Measurements from ENCODE around the gene FBLIM1. TPM values are rescaled to one million over a fixed set of nuclear protein-coding genes. Genes with fewer than 3 reads are reported as not detected.
A peak's percentile ranks its signal among the peaks of the same experiment; 100 is the strongest.

FBLIM1 gene
- total and polyA plus RNA-seq, 9 donors: 17.3 to 41.4 (median 27.2) TPM

DNA sequence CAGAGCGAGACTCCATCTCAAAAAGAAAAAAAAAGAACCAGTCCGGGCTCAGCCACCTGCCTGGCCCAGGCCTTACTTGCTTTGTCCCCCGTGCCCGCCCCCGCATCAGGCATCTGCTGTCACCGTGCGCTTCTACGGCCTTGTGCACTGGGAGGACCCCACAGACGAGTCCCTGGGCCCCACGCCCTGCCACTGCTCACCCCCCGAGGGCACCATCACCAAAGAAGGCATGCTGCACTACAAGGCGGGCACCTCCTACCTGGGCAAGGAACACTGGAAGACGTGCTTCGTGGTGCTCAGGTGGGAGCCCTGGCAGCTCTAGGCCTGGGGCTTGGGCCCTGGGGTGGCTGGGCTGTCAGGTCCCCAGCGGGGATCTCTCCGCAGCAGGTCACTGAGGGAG is 28.2 kb upstream of the FBLIM1 start:
- no peak for DNase-seq
- Histone ChIP-seq H3K36me3 (ENCODE audit: control insufficient read depth, insufficient read depth, low read length) (peaks cover 97% of the 10 kb centered on the region), H3K4me1 (ENCODE audit: control insufficient read depth, insufficient read depth, low read length) (peaks cover 38% of the 10 kb centered on the region), H3K27me3 (ENCODE audit: control insufficient read depth, insufficient read depth, low read length) (no peaks in the 10 kb centered on the region), H3K4me3 (ENCODE audit: low read length) (no peak overlapping the region), H3K9me3 (replicated peaks; ENCODE audit: control insufficient read depth, low read depth, low read length) (no peaks in the 10 kb centered on the region), H3K27ac (ENCODE audit: low read length) (no peak overlapping the region)
- 88% methylated on average over 14 of the region's 16 CpGs for WGBS (ENCODE audit: insufficient coverage)

- Histone ChIP-seq H3K4me3 (ENCODE audit: low read length) (no peak overlapping the region), H3K27ac (ENCODE audit: low read length) (no peak overlapping the region), H3K9me3 (replicated peaks; ENCODE audit: control insufficient read depth, low read depth, low read length) (no peaks in the 10 kb centered on the region), H3K4me1 (ENCODE audit: control insufficient read depth, insufficient read depth, low read length) (peaks cover 38% of the 10 kb centered on the region), H3K36me3 (ENCODE audit: control insufficient read depth, insufficient read depth, low read length) (peaks cover 91% of the 10 kb centered on the region), H3K27me3 (ENCODE audit: control insufficient read depth, insufficient read depth, low read length) (no peaks in the 10 kb centered on the region)
- WGBS (ENCODE audit: insufficient coverage): 87% methylated on average over 16 of the region's 16 CpGs
- DNase-seq: no peak
Measured at GRCh38 chr1:15730936-15731335, 27.7 kb upstream of the FBLIM1 start.

GRCh38 chr1:15731735-15732685 is 26.6 kb upstream of the FBLIM1 start:
- whole genome bisulfite sequencing (ENCODE audit: insufficient coverage): 89% methylated on average over 32 of the region's 39 CpGs
- H3K27ac ChIP-seq (ENCODE audit: low read length): no peak overlapping the region
- H3K36me3 ChIP-seq (ENCODE audit: control insufficient read depth, insufficient read depth, low read length): peaks cover 81% of the 10 kb centered on the region
- no peak overlapping the region for H3K4me3 ChIP-seq (ENCODE audit: low read length)
- no peak for DNase-seq
- no peaks in the 10 kb centered on the region for H3K27me3 ChIP-seq (ENCODE audit: control insufficient read depth, insufficient read depth, low read length)
- peaks cover 44% of the 10 kb centered on the region for H3K4me1 ChIP-seq (ENCODE audit: control insufficient read depth, insufficient read depth, low read length)
- H3K9me3 ChIP-seq (replicated peaks; ENCODE audit: control insufficient read depth, low read depth, low read length): no peaks in the 10 kb centered on the region

- Histone ChIP-seq H3K27ac (ENCODE audit: low read length) (no peak overlapping the region), H3K4me1 (ENCODE audit: control insufficient read depth, insufficient read depth, low read length) (peaks cover 45% of the 10 kb centered on the region), H3K36me3 (ENCODE audit: control insufficient read depth, insufficient read depth, low read length) (peaks cover 74% of the 10 kb centered on the region), H3K9me3 (replicated peaks; ENCODE audit: control insufficient read depth, low read depth, low read length) (no peaks in the 10 kb centered on the region), H3K4me3 (ENCODE audit: low read length) (no peak overlapping the region), H3K27me3 (ENCODE audit: control insufficient read depth, insufficient read depth, low read length) (no peaks in the 10 kb centered on the region)
- no peak for DNase-seq
- WGBS (ENCODE audit: insufficient coverage): 90% methylated on average over 7 of the region's 7 CpGs
Measured at GRCh38 chr1:15732686-15733081, 25.9 kb upstream of the FBLIM1 start.

GRCh38 chr1:15733218-15733725 is 25.3 kb upstream of the FBLIM1 start:
- Histone ChIP-seq H3K36me3 (ENCODE audit: control insufficient read depth, insufficient read depth, low read length) (peaks cover 68% of the 10 kb centered on the region), H3K27me3 (ENCODE audit: control insufficient read depth, insufficient read depth, low read length) (no peaks in the 10 kb centered on the region), H3K4me1 (ENCODE audit: control insufficient read depth, insufficient read depth, low read length) (peaks cover 48% of the 10 kb centered on the region), H3K9me3 (replicated peaks; ENCODE audit: control insufficient read depth, low read depth, low read length) (no peaks in the 10 kb centered on the region), H3K27ac (ENCODE audit: low read length) (no peak overlapping the region), H3K4me3 (ENCODE audit: low read length) (no peak overlapping the region)
- no peak for DNase-seq
- 86% methylated on average over 8 of the region's 11 CpGs for WGBS (ENCODE audit: insufficient coverage)

GRCh38 chr1:15733726-15734226 is 24.8 kb upstream of the FBLIM1 start:
- H3K27ac ChIP-seq (ENCODE audit: low read length): no peak overlapping the region
- H3K4me3 ChIP-seq (ENCODE audit: low read length): no peak overlapping the region
- H3K4me1 ChIP-seq (ENCODE audit: control insufficient read depth, insufficient read depth, low read length): peaks cover 50% of the 10 kb centered on the region
- H3K9me3 ChIP-seq (replicated peaks; ENCODE audit: control insufficient read depth, low read depth, low read length): no peaks in the 10 kb centered on the region
- DNase-seq: no peak
- H3K27me3 ChIP-seq (ENCODE audit: control insufficient read depth, insufficient read depth, low read length): no peaks in the 10 kb centered on the region
- peaks cover 63% of the 10 kb centered on the region for H3K36me3 ChIP-seq (ENCODE audit: control insufficient read depth, insufficient read depth, low read length)
- 90% methylated on average over 22 of the region's 27 CpGs for WGBS (ENCODE audit: insufficient coverage)

DNA sequence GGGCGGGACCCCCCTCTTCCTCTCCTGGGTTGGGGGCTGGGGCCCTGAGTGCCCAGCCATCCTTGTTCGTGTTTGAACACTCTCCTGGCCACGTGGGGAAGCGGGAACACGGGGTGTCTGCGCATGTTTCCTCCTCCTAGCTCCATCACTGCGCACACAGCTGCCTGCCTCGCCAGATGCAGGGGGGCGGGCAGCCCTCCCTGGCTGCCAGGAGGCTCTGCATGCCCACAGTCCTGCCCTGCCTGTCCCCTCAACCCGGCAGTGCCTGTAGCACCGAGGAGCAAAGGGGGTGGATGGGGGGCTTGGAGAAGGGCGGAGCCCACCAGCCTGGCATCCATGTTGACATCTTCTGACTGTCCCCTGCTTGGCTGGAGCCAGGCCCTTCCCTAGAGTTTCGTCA is 24.3 kb upstream of the FBLIM1 start:
- Histone ChIP-seq H3K36me3 (ENCODE audit: control insufficient read depth, insufficient read depth, low read length) (peaks cover 58% of the 10 kb centered on the region), H3K9me3 (replicated peaks; ENCODE audit: control insufficient read depth, low read depth, low read length) (no peaks in the 10 kb centered on the region), H3K4me1 (ENCODE audit: control insufficient read depth, insufficient read depth, low read length) (peaks cover 56% of the 10 kb centered on the region), H3K27me3 (ENCODE audit: control insufficient read depth, insufficient read depth, low read length) (no peaks in the 10 kb centered on the region), H3K27ac (ENCODE audit: low read length) (no peak overlapping the region), H3K4me3 (ENCODE audit: low read length) (no peak overlapping the region)
- 88% methylated on average over 11 of the region's 13 CpGs for WGBS (ENCODE audit: insufficient coverage)
- no peak for DNase-seq

DNA sequence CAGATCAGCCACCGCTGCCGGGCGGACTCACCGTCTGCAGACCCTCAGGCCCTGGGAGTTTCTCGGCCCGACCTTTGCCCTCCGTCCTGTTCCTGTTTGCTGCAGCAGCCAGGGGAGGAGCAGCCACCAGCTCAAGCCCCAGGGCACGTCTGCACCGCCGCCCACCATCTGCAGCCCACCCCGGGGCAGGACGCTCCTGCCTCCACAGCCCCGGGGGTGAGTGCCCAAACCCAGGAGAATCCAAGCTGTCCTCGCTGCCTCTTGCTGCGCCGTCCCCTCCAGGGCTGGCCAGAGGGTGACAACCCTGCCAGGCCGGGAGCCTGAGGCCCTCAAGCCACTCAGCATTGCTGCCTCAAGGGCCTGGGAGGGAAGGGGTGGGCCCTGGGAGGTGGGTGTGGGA is 23.7 kb upstream of the FBLIM1 start:
- Histone ChIP-seq H3K4me3 (ENCODE audit: low read length) (no peak overlapping the region), H3K27ac (ENCODE audit: low read length) (no peak overlapping the region), H3K36me3 (ENCODE audit: control insufficient read depth, insufficient read depth, low read length) (peaks cover 54% of the 10 kb centered on the region), H3K9me3 (replicated peaks; ENCODE audit: control insufficient read depth, low read depth, low read length) (no peaks in the 10 kb centered on the region), H3K27me3 (ENCODE audit: control insufficient read depth, insufficient read depth, low read length) (no peaks in the 10 kb centered on the region), H3K4me1 (ENCODE audit: control insufficient read depth, insufficient read depth, low read length) (peaks cover 56% of the 10 kb centered on the region)
- DNase-seq: no peak
- WGBS (ENCODE audit: insufficient coverage): 76% methylated on average over 13 of the region's 17 CpGs

- H3K4me3 ChIP-seq (ENCODE audit: low read length): no peak overlapping the region
- 70% methylated on average over 8 of the region's 12 CpGs for WGBS (ENCODE audit: insufficient coverage)
- H3K27ac ChIP-seq (ENCODE audit: low read length): peak overlapping the region; percentile 78
- peaks cover 51% of the 10 kb centered on the region for H3K36me3 ChIP-seq (ENCODE audit: control insufficient read depth, insufficient read depth, low read length)
- no peak for DNase-seq
- no peaks in the 10 kb centered on the region for H3K9me3 ChIP-seq (replicated peaks; ENCODE audit: control insufficient read depth, low read depth, low read length)
- H3K4me1 ChIP-seq (ENCODE audit: control insufficient read depth, insufficient read depth, low read length): peaks cover 55% of the 10 kb centered on the region
- H3K27me3 ChIP-seq (ENCODE audit: control insufficient read depth, insufficient read depth, low read length): no peaks in the 10 kb centered on the region
Measured at GRCh38 chr1:15735304-15736037, 23.1 kb upstream of the FBLIM1 start.
